GM21723 (cell line): ENCODE results near the gene NAT10.
"Not testable (repeated sequence)": the region's sequence is repeated elsewhere in the genome, so short reads cannot be mapped to it uniquely, and the experiment has no call there.

Experiments
- ATAC-seq: cut with Tn5 transposase; IDR thresholded peaks from one replicate; pipeline ENCODE4 v1.9.1; 2021; ENCODE audit warnings: mild to moderate bottlenecking, moderate library complexity; ENCODE audit not compliant: unreplicated experiment

NAT10 gene

DNA sequence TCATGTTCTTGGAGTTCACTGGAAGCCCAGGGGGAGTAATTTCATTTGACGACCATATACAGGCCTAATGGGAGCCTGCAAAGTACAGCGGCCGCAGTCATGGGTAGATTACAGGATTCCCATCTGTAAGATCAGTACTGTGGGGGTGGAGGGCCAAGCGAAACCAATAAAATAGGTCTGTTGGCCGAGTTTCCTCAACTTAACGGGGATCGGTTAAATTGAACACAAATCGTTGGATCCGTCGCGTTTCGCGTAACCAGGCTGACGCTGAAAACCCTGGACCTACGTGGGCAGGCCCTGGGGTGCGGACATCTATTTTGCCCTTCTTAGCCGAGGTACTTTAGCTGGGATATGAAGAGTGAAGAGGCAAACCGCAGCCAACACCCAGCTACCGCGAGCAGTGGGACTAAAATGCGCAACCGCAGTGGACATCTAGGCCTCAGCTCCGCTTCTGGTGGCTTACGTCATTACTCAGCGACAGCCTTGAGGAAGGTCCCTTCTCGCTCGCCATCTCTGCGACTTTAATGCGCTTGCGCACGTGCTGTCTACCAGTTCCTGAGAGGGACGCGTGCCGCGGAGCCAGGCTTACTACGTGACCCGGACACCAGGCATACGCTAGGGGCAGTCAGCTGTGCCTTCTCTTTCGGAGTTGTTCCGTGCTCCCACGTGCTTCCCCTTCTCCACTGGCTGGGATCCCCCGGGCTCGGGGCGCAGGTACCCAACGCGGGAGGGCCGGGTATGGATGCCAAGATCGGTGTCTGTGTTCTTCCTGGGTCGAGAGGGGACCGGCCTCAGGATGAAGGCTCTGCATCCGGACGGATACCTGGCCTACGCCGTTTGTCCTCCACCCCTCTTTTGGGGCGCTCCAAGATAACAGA lies at the start of gene NAT10:
NAT10 (plus strand) TSS at position 551 of the 878 bp plus-strand sequence. CDS start 2,597 bp downstream, outside the sequence.
- peak; percentile 91 for ATAC-seq

- no peak for ATAC-seq
Observed at GRCh38 chr11:34056672-34057071, 48.8 kb upstream of the NAT10 start.

DNA sequence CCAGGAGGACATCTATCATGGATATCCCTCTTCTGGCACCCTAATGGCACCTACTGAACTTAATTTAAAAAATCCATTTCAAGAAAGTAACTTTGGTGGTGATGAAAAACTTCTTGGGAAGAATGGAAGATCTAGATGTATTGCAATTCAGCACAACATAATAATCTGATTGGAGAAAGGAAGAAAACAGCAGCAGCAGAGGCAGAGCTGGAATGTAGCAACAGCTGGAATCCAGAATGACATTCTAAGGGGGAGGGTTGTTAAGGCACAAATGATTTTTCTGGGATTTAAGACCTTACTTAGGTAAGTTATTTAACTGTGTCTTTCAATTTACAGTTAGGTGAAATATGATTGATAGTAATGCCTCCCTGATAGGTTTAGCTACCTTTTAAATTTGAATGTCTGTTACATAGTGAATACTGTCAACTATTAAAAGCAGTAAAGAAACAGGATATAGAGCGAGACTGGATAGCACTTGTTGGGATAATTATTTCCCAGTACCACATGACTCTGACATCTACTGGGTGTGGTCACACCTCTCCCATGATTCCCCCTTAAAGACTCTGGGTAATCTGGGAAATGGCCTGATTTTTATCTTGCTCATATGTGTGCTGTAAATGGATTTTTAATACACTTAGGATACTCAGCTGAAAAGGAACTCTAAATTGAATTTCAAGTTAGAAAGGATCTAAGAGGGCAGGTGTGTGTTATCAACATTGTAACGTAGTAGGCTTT lies 42.2 kb upstream of the NAT10 start:
- no peak for ATAC-seq

DNA sequence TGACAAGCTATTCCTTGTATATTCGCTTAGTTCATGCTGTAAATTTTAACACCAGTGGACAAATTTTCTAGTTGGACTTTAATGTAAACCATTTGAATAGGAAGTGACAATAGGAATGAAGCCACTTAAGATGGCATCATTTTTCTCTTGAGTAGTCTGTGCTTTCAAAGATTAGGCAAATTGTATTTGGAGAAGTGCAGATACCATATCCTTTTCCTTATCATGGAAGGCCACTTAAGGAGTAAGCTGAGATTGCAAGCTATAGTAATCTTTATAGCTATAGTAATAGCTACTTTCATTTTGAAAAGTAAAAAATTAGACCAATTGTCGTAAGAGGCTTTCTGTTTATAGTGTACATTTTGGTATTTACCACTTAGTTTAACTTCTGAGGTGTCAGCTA lies 41.1 kb upstream of the NAT10 start:
- ATAC-seq, result no peak

DNA sequence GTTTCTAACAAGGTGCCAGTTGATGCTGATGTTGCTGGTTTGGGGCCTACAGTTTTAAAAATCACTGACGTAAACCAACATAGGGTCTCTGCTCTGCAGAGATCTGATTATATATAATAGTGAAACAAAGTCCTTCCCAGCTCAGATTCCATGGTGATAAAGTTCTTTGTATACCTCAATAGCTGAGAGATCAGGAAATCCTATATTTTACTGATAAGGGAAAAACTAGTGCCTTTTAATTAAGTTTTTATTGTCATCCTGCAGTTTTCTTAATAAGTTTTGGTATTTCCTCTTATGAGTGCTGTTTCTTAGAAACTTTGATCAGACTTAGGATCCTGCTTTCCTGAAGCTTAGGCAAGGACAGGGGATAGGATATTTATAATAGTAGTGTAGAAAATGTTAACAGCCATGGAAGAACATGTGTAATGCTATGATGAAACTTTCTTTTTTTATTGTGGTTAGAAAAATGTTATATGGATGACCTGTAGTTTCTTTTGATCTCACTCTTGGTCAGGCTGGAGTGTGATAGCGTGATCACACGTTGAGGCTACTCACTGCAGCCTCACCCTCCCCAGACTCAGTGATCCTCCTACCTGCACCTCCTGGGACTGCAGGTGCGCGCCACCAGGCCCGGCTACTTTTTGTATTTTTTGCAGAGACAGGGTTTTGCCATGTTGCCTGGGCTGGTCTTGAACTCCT lies 39.8 kb upstream of the NAT10 start:
- ATAC-seq, result no peak

GRCh38 chr11:34066766-34067165 lies 38.7 kb upstream of the NAT10 start:
- ATAC-seq, result not testable (repeated sequence)

DNA sequence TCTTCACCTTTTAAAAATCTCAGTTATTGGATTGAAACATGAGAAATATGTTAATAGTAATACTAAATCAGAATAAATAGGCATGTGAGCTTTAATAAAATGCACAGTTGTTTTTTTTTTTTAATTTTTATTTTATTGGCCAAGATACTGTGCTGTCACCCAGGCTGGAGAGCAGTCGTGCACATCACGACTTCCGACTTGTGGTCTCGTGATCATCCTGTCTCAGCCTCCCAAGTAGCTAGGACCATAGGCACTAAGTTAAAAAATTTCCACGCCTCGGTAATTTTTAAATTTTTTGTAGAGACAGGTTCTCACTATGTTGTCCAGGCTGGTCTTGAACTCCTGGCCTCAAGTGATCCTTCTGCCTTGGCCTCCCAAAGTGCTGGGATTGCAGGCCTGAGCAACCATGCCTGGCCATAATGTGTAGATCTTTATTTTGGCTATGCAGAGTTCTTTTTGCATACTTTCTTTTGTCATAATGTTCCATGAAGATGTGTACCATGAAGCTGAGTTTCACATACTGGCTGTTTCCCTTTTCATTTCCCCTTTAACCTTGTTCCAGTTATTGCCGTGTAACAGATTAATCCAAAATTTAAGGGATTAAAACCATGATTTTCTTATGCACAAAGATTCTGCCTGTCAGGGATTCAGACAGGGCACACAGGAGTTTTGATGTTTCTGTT lies 37.9 kb upstream of the NAT10 start:
- no peak for ATAC-seq

- ATAC-seq, result no peak
Observed at GRCh38 chr11:34068111-34068510, 37.3 kb upstream of the NAT10 start.

DNA sequence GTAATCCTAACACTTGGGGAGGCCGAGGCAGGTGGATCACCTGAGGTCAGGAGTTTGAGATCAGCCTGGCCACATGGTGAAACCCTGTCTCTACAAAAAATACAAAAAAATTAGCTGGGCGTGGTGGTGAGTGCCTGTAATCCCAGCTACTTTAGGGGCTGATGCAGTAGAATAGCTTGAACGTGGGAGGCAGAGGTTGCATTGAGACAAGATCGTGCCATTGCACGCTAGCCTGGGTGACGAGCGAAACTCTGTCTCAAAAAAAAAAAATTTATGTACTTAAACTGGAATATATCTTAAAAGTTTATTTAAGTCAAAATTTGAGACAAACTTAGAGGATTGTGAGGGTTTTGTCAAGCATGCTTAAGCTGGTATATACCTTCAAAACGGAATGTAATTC lies 34.1 kb upstream of the NAT10 start:
- not testable (repeated sequence) for ATAC-seq

DNA sequence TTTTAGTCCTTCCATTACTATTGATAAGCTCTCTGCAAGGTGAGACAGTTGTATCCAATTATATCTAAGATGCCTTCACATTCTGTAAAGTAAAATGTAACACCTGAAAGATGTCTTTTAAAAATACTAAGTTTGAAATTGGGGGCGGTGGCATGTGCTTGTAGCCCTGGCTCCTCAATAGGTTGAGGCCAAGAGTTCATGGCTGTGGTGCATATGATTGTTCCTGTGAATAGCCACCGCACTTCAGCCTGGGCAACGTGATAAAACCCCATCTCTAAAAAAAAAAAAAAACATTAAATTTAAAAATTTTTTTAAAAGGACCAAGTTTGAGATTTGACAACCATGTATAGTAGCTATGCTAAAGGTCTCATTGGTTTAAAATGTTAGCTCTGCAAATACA lies 33.4 kb upstream of the NAT10 start:
- ATAC-seq, result no peak

DNA sequence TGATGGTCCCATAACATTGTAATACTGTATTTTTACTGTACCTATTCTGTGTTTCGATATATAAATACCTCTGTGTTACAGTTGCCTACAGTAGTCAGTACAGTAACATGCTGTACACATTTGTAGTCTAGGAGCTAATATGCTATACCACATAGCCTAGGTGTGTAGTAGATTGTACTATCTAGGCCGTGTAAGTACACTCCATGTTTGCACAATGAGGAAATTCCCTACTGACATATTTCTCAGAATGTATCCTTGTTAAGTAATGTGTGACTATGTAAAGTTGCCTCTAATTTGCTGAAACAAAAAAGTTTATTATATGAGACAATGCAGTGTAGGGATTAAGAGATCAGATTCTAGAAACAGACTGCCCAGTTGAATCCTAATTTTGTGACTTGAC lies 32.6 kb upstream of the NAT10 start:
- no peak for ATAC-seq

DNA sequence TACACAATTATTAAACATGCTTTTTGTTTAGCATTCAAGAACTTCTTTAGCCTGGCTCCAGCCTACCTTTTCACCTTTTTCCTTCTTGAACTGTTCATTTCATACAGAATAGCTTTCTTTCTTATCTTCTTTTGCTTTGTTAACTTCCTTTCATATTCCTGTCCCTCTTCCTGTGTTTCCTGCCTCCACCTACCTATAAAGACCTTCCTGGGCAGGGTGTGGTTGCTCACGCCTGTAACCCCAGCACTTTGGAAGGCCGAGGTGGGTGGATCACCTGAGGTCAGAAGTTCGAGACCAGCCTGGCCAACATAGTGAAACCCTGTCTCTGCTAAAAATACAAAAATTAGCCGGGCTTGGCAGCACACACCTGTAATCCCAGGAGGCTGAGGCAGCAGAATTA lies 31.0 kb upstream of the NAT10 start:
- no peak for ATAC-seq

DNA sequence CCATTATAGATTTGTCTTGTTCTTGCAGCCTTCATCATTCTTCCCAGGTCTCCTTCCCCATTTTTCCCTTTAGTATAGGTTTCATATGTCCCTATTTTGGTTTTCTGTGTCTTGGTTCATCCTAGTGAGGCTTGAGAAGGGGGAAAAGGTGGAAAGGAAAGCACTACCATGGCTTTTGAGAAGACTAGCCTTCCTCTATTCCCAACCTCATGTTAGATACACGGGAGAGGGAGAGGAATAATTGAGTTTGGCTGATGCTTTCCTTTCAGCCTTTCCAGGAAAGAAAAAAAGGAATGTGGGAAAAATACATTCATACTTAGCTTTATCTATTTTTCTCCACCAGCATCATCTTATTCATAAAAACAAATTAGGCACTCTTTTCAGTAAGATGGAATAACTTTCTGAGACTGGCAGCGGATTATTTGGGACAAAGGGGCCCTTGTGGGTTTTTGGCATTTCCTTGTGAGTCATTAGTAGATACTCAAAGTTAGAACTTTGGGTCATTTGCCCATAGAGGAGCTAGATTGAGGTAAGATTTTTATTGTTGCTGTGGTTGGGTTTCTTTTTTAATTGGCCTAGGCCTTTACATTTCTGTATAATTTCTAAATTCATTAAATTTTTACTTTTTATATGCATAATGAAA lies 30.1 kb upstream of the NAT10 start:
- no peak for ATAC-seq

- ATAC-seq, result no peak
Observed at GRCh38 chr11:34080609-34081008, 24.8 kb upstream of the NAT10 start.

DNA sequence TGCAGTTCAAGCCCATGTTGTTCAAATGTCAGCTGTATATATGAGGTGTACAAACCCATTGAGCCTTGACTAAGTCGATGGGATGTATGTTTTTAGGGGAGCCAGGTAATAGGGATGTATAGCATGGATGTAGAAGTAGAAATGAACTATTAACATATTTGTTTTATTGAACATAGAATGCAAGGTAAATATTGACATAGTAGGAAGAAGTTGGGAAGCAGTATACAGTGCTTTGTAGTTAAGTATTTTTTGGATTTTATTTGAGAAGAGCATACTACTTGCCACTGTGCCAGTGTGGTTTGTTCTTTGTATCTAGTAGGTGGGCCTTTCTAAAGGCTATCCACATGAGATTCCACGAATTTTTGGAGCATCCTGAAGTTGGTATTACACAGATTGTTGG lies 20.8 kb upstream of the NAT10 start:
- no peak for ATAC-seq

GRCh38 chr11:34086554-34087283 lies 18.7 kb upstream of the NAT10 start:
- ATAC-seq, result no peak

GRCh38 chr11:34091825-34092224 lies 13.6 kb upstream of the NAT10 start:
- no peak for ATAC-seq

DNA sequence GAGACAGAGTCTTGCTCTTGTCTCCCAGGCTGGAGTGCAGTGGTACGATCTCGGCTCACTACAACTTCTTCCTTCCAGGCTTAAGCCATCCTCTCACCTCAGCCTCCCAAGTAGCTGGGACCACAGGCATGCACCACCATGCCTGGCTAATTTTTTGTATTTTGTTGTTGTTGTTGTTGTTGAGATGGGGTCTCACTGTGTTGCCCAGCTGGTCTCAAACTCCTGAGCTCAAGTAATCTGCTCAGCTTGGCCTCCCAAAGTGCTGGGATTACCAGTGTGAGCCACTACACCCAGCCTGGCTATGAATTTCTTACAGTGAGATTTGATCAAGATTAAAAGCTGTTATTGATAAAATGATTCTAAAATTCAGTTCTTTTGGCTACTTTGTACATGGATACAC lies 10.5 kb upstream of the NAT10 start:
- ATAC-seq, result not testable (repeated sequence)

DNA sequence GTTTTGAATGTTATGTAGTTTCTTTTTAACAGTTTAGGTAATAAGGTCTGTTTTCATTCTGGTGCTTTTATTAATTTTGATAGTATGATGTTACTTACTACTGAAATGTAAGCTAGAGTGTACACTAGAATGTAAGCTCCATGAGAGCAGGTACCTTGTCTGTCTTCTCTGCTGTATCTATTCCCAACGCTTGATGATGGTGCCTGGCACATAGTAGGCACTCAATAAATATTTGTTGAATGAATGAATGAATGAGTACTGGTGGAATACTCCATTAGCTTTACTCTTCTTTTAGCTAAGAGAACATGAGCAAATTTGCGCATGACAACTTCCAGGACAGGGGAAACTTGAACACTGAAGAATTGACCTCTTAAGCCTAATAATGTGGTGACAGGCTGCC lies 6.6 kb upstream of the NAT10 start:
- ATAC-seq, result no peak

DNA sequence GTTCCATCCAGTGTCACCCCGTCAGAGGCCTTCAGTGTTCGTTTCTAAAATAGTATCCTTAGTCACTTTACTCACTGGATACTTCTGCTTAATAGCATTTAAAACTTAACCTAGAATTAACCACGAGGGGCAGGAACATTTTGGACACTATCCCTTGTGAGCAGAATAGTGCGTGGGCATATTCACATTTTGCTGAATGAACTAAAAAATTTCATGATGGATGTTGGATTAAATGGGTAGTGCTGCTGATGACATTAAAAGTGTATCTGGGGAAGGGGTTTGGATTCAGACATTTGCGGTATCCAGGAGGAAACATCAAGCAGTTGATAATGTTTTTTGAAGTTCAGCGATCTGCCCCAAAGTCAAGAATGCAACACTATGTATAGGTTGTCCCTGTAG lies 750 bp upstream of the NAT10 start:
- no peak for ATAC-seq
